ENCODE data around the gene LRPPRC.

The LRPPRC gene

DNA sequence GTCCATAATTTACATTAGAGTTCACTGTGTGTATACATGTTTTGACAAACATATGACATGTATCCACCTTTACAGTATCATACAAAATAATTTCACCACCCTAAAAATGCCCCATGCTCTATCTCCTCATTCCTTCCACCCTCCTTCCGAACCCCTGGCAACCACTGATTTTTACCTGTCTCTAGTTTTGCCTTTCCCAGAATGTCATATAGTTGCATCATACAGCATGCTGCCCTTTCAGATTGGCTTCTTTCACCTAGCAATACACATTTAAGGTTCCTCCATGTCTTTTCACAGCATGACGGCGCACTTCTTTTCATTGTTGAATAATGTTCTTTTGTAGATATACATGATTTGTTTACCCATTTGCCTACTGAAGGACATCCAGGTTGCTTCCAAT lies 10.4 kb downstream of the LRPPRC start:
- TF ChIP-seq, protein P1, sequence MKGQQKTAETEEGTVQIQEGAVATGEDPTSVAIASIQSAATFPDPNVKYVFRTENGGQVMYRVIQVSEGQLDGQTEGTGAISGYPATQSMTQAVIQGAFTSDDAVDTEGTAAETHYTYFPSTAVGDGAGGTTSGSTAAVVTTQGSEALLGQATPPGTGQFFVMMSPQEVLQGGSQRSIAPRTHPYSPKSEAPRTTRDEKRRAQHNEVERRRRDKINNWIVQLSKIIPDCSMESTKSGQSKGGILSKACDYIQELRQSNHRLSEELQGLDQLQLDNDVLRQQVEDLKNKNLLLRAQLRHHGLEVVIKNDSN (IDR thresholded peaks at IDR 0.05): no peak
- TF ChIP-seq FOXM1 (IDR thresholded peaks at IDR 0.05; ENCODE audit: borderline replicate concordance, low read depth): no peak
- TF ChIP-seq, protein P2, sequence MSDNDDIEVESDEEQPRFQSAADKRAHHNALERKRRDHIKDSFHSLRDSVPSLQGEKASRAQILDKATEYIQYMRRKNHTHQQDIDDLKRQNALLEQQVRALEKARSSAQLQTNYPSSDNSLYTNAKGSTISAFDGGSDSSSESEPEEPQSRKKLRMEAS (IDR thresholded peaks at IDR 0.05): no peak
- TF ChIP-seq, protein P3, sequence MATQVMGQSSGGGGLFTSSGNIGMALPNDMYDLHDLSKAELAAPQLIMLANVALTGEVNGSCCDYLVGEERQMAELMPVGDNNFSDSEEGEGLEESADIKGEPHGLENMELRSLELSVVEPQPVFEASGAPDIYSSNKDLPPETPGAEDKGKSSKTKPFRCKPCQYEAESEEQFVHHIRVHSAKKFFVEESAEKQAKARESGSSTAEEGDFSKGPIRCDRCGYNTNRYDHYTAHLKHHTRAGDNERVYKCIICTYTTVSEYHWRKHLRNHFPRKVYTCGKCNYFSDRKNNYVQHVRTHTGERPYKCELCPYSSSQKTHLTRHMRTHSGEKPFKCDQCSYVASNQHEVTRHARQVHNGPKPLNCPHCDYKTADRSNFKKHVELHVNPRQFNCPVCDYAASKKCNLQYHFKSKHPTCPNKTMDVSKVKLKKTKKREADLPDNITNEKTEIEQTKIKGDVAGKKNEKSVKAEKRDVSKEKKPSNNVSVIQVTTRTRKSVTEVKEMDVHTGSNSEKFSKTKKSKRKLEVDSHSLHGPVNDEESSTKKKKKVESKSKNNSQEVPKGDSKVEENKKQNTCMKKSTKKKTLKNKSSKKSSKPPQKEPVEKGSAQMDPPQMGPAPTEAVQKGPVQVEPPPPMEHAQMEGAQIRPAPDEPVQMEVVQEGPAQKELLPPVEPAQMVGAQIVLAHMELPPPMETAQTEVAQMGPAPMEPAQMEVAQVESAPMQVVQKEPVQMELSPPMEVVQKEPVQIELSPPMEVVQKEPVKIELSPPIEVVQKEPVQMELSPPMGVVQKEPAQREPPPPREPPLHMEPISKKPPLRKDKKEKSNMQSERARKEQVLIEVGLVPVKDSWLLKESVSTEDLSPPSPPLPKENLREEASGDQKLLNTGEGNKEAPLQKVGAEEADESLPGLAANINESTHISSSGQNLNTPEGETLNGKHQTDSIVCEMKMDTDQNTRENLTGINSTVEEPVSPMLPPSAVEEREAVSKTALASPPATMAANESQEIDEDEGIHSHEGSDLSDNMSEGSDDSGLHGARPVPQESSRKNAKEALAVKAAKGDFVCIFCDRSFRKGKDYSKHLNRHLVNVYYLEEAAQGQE (IDR thresholded peaks at IDR 0.05; ENCODE audit: low read depth): no peak

DNA sequence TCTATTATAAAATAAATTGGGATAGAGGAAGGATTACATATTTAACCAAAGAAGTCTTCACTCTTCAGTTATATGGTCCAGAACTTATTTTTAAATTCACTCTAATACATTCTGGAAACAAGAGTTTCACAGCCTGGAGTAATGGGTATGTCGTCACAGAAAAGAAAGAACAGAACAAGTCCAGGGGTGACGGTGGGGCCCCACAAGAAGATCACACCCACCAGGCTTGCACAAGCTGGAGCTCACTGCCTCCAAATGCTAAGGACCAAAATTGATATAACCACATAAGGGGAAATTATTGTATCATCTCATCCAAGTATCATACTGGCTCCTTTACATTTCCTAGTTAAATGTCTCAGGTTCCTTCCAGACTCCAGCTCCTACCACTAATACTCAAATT lies 11.3 kb downstream of the LRPPRC start:
- TF ChIP-seq CEBPB (IDR thresholded peaks at IDR 0.05): no peak
- TF ChIP-seq FOXM1 (IDR thresholded peaks at IDR 0.05; ENCODE audit: borderline replicate concordance, low read depth): no peak
- no peak for TF ChIP-seq CREB1 (IDR thresholded peaks at IDR 0.05; ENCODE audit: low read depth)
- TF ChIP-seq, protein P1 (IDR thresholded peaks at IDR 0.05): no peak
- no peak for TF ChIP-seq EP300 (IDR thresholded peaks at IDR 0.05; ENCODE audit: borderline replicate concordance)
- TF ChIP-seq, protein P2 (IDR thresholded peaks at IDR 0.05): no peak

DNA sequence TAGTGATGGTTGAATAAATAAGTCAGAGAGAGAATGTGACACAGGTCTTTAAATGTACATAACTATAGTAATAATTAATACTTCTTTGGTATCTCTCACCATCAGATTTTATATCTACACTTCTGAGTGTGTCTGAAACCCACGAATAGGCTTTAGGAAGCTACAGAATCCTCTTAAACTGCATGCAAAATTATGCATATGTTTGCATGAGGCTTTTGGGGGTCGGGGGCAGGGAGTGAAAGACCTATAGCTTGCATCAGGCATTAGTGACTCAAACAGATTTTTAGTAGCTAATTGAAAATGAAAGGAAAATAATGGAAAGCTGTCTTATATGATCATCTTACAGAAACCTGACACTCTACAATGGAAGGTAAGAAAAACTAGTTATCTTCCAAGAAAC lies 14.9 kb downstream of the LRPPRC start:
- TF ChIP-seq YY1 (IDR thresholded peaks at IDR 0.05; ENCODE audit: low read depth): no peak
- TF ChIP-seq EGR1 (IDR thresholded peaks at IDR 0.05): no peak
- no peak for TF ChIP-seq EP300 (IDR thresholded peaks at IDR 0.05; ENCODE audit: borderline replicate concordance)
- TF ChIP-seq CEBPB (IDR thresholded peaks at IDR 0.05): no peak
- TF ChIP-seq CREB1 (IDR thresholded peaks at IDR 0.05; ENCODE audit: low read depth): no peak
- no peak for TF ChIP-seq FOXM1 (IDR thresholded peaks at IDR 0.05; ENCODE audit: borderline replicate concordance, low read depth)
- TF ChIP-seq ZBTB7A (IDR thresholded peaks at IDR 0.05; ENCODE audit: low read depth): no peak
- no peak for TF ChIP-seq RAD21 (IDR thresholded peaks at IDR 0.05; ENCODE audit: low read depth)
- no peak for TF ChIP-seq TEAD4 (IDR thresholded peaks at IDR 0.05)
- no peak for TF ChIP-seq TAF1 (IDR thresholded peaks at IDR 0.05; ENCODE audit: low read depth)

DNA sequence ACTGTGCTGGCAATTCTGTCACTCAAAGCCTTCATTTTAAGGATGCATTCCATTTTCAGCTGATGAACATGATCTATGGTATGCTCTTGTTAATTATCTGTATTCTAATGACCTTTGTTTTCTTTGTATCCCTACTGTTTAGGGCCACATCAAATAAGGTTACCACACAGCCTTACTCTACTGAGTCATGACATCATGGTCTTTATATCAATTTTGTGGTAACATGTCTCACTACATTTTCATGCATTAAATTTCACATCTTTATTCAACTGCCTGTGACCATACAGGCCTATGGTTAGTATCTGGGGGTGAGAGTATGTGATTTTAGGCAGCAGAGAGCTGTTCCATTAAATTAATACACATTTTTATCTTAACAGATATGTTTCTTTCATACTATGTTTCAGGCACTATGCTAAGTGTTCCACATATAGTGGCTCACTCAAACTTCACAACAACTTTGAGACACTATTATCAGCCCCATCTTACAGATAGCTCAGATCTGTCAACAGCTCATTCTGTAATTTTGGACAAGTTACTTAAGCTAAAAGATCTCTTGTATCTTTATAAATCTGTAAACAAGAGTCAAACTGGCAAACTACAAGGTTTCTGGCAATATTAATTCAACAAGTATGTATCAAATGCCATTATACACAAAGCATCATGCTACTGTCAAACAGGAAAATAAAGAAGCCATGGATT lies 18.0 kb downstream of the LRPPRC start:
- TF ChIP-seq CEBPB (IDR thresholded peaks at IDR 0.05): no peak
- no peak for TF ChIP-seq TAF1 (IDR thresholded peaks at IDR 0.05; ENCODE audit: low read depth)
- TF ChIP-seq TEAD4 (IDR thresholded peaks at IDR 0.05): no peak
- no peak for TF ChIP-seq NFIC (IDR thresholded peaks at IDR 0.05)
- no peak for TF ChIP-seq ZBTB7A (IDR thresholded peaks at IDR 0.05; ENCODE audit: low read depth)

DNA sequence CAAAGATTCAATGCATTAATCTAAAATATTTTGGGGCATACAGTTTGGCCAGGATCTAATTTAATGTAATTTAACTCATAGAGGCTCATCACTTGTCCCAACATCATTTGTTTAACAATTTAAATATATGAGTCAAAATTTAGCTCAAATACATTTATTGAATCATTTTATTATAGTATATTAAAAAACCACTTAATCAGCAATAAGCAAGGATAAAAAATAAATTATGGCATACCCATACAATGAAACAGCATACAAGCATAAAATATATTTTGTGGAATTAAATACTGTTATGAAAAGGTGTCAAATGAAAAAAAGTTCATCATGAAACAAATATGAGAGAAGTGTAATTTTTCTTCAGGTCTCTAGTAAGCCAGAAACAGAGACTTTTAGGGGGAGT lies 34.9 kb downstream of the LRPPRC start:
- TF ChIP-seq CEBPB (IDR thresholded peaks at IDR 0.05) (no peak), TEAD4 (IDR thresholded peaks at IDR 0.05) (no peak), NFIC (IDR thresholded peaks at IDR 0.05) (no peak), YY1 (IDR thresholded peaks at IDR 0.05; ENCODE audit: low read depth) (no peak), EGR1 (IDR thresholded peaks at IDR 0.05) (no peak), TCF12 (IDR thresholded peaks at IDR 0.05; ENCODE audit: low read depth) (no peak), RAD21 (IDR thresholded peaks at IDR 0.05; ENCODE audit: low read depth) (no peak), TAF1 (IDR thresholded peaks at IDR 0.05; ENCODE audit: low read depth) (no peak), FOXM1 (IDR thresholded peaks at IDR 0.05; ENCODE audit: borderline replicate concordance, low read depth) (no peak), ZBTB7A (IDR thresholded peaks at IDR 0.05; ENCODE audit: low read depth) (no peak)
- TF ChIP-seq, protein P3 (IDR thresholded peaks at IDR 0.05; ENCODE audit: low read depth): no peak
- TF ChIP-seq, protein P1 (IDR thresholded peaks at IDR 0.05): no peak
